Heart left ventricle (tissue), 16 donors: Measurements from ENCODE around the gene ABCB9. TPM values are rescaled to one million over a fixed set of nuclear protein-coding genes. Genes with fewer than 3 reads are reported as not detected.
A peak's percentile ranks its signal among the peaks of the same experiment; 100 is the strongest.

Experiments
- ATAC-seq, 4 donors: fragments of 200-7000 bp; cut with Tn5 transposase; one replicate each; pipeline ENCODE4 v1.9.1; 2020 to 2022; ENCODE audit warnings: moderate library complexity in 4 of 4, mild to moderate bottlenecking in 3 of 4, moderate number of reproducible peaks in 1 of 4
- DNase-seq, 5 donors: peaks; one replicate each; pipeline ENCODE4 v3.0.0-alpha.2; 2020
- H3K27ac ChIP-seq, 12 donors: fragments of 200-600 bp; sonication (generic) in 4 of 12; one replicate each; pipeline versions ENCODE4 v1.5.0 to v1.8.0; 2016 to 2022; ENCODE audit warnings: mild to moderate bottlenecking in 2 of 12
- H3K27me3 ChIP-seq, 9 donors: fragments of 200-600 bp; sonication (generic) in 2 of 9; one replicate each; pipeline versions ENCODE4 v1.5.1 to v1.8.0; 2016 to 2022; ENCODE audit warnings: mild to moderate bottlenecking in 3 of 9
- H3K36me3 ChIP-seq, 9 donors: fragments of 200-600 bp; sonication (generic) in 2 of 9; one replicate each; pipeline versions ENCODE4 v1.5.0 to v1.8.0; 2018 to 2022; ENCODE audit warnings: mild to moderate bottlenecking in 2 of 9
- H3K4me1 ChIP-seq, 12 donors: fragments of 200-600 bp; sonication (generic) in 4 of 12; one replicate each; pipeline versions ENCODE4 v1.5.0 to v1.8.0; 2016 to 2022; ENCODE audit warnings: mild to moderate bottlenecking in 3 of 12
- H3K4me3 ChIP-seq, 12 donors: fragments of 200-600 bp; sonication (generic) in 4 of 12; one replicate each; pipeline versions ENCODE4 v1.5.0 to v1.8.0; 2017 to 2022; ENCODE audit warnings: mild to moderate bottlenecking in 9 of 12, moderate library complexity in 4 of 12
- H3K9me3 ChIP-seq, 12 donors: fragments of 200-600 bp; sonication (generic) in 4 of 12; one replicate each; pipeline versions ENCODE4 v1.5.0 to v1.8.0; 2016 to 2022; ENCODE audit warnings: mild to moderate bottlenecking in 1 of 12
- CTCF ChIP-seq, 12 donors: fragments of 200-600 bp; sonication (generic) in 4 of 12; IDR thresholded peaks; one replicate each; pipeline versions ENCODE4 v1.5.0 to v1.8.0; 2018 to 2022; ENCODE audit warnings: antibody characterized with exemption in 12 of 12, mild to moderate bottlenecking in 5 of 12
- POLR2A ChIP-seq, 2 donors: fragments of 450-650 bp; IDR thresholded peaks; one replicate each; pipeline ENCODE4 v1.6.1; 2017; ENCODE audit warnings: antibody characterized with exemption in 2 of 2, mild to moderate bottlenecking in 2 of 2, moderate library complexity in 2 of 2
- WGBS, 4 donors: extraction: QIAGEN DNeasy Blood & Tissue Kit in 2 of 4; methylation state at CpG; one replicate each; pipeline versions ENCODE4 v1.1.5 to v1.1.7; 2013 to 2018; 5-methylcytosine and 5-hydroxymethylcytosine counted together
- intact Hi-C, 10 donors: fragments of 100-400 bp; cut with DNase I; formaldehyde crosslinking; loops; one replicate each; pipeline versions ENCODE4 v1.11.1 to v1.14.2; 2022
- polyA plus RNA-seq, 2 donors: library from polyadenylated mRNA; stranded (reverse); fragments of 200-250 nt; gene quantifications; one replicate each; pipeline ENCODE4 v1.2.3, GENCODE V29; 2013
- total RNA-seq, 9 donors: library from RNA; depleted of rRNA in 2 of 9; stranded (reverse); fragments of >200 nt in 2 of 9; fragmentation: NEBNext Ultra II Directional in 3 of 9; extraction: Animal tissue kit (Norgen Biotek cat#: 25700) in 3 of 9; gene quantifications; one replicate each; pipeline versions ENCODE4 v1.1.0 to v1.2.4, GENCODE V29; 2016 to 2023
- donor health status: ischemic (EF 13 %, LVEDD 7.1; RV severe dilation, severe dysfunction).
- donor health status: healthy with polysubstance abuse.
- donor health status: DM: no; HTN: yes; CAD: no.
- donor health status: DM: no; HTN: no; CAD: no.
- donor health status: ischemic (EF 25% LVEDD 6.9; RV normal size, moderate dysfunction).
- donor health status: ischemic (EF 25% LVEDD 5.7; RV mildly dilated, moderate dysfunction).
- donor health status: healthy.
- donor health status: DM: yes; HTN: yes; CAD: no.
- donor health status: ischemic (EF 35%, LVEDD 5.7; RV mildly dilated, moderate dysfunction).
- donor health status: nonischemic (EF 11% LVEDD 7.7; RV severe dilation, severe dysfunction).
- donor health status: DM: yes; HTN: yes; CAD: no.
- donor health status: PGD.
- donor health status: ischemic (EF 29% LVEDD 5.4; RV normal size, mild dysfunction).
- donor health status: nonischemic (EF 23%, LVEDD 6.1; RV moderate dilation, normal function).

ABCB9 gene
- total and polyA plus RNA-seq, 11 donors, result 3.1 to 8.6 (median 4.6) TPM

- H3K27ac ChIP-seq, result peak overlapping the region in 8 of 12 donors; percentile 0 to 40 (median 26)
- H3K9me3 ChIP-seq, result no peaks in the 10 kb centered on the region
- no peak for ATAC-seq
- no peak for DNase-seq
- intact Hi-C loops, result no loop called here
- no peaks in the 10 kb centered on the region for H3K36me3 ChIP-seq
- H3K27me3 ChIP-seq, result no peaks in the 10 kb centered on the region
- no peak overlapping the region for H3K4me3 ChIP-seq
- H3K4me1 ChIP-seq, result peaks cover 14 to 92% (median 67%) of the 10 kb centered on the region in 12 donors
- 52 to 64% (median 58%) methylated on average over 6 of the region's 6 CpGs for WGBS, 4 donors
- TF ChIP-seq POLR2A (IDR thresholded peaks at IDR 0.05), result no peak
- TF ChIP-seq CTCF (IDR thresholded peaks at IDR 0.05), result no peak
These were observed 82.0 kb downstream of the ABCB9 start for GRCh38 chr12:122884091-122884826.

- no peak for DNase-seq
- intact Hi-C loops, result no loop called here
- TF ChIP-seq CTCF (IDR thresholded peaks at IDR 0.05), result no peak
- no peak for TF ChIP-seq POLR2A (IDR thresholded peaks at IDR 0.05)
- no peak for ATAC-seq
- Histone ChIP-seq H3K36me3 (no peaks in the 10 kb centered on the region), H3K27me3 (no peaks in the 10 kb centered on the region), H3K4me3 (no peak overlapping the region), H3K9me3 (no peaks in the 10 kb centered on the region), H3K27ac (peak overlapping the region in 1 of 12 donors; percentile 8), H3K4me1 (peaks cover 14 to 91% (median 62%) of the 10 kb centered on the region in 12 donors)
- WGBS, 4 donors, result 70 to 80% (median 72%) methylated on average over 11 of the region's 11 CpGs
These were observed 83.2 kb downstream of the ABCB9 start for GRCh38 chr12:122882908-122883558.

GRCh38 chr12:122880668-122881067 lies 85.6 kb downstream of the ABCB9 start:
- Histone ChIP-seq H3K27me3 (no peaks in the 10 kb centered on the region), H3K36me3 (peaks cover 0 to 9% (median 0%) of the 10 kb centered on the region in 9 donors), H3K4me1 (peaks cover 14 to 94% (median 68%) of the 10 kb centered on the region in 12 donors), H3K27ac (peak overlapping the region in 2 of 12 donors; percentile 0 to 2), H3K9me3 (no peaks in the 10 kb centered on the region), H3K4me3 (no peak overlapping the region)
- ATAC-seq (peak in 3 of 4 donors; percentile 65 to 75 (median 69)), DNase-seq (no peak)
- intact Hi-C loops, result no loop called here
- 47 to 51% (median 51%) methylated on average over 8 of the region's 8 CpGs for WGBS, 4 donors
- TF ChIP-seq CTCF (IDR thresholded peaks at IDR 0.05) (peak in 10 of 12 donors; percentile 9 to 48 (median 24)), POLR2A (IDR thresholded peaks at IDR 0.05) (no peak)

- H3K27ac ChIP-seq, result peak overlapping the region in 2 of 12 donors; percentile 0 to 2
- H3K4me1 ChIP-seq, result peaks cover 14 to 97% (median 71%) of the 10 kb centered on the region in 12 donors
- intact Hi-C loops, result no loop called here
- TF ChIP-seq POLR2A (IDR thresholded peaks at IDR 0.05), result no peak
- TF ChIP-seq CTCF (IDR thresholded peaks at IDR 0.05), result no peak
- 47 to 53% (median 49%) methylated on average over 10 of the region's 10 CpGs for whole genome bisulfite sequencing, 4 donors
- peaks cover 0 to 9% (median 0%) of the 10 kb centered on the region in 9 donors for H3K36me3 ChIP-seq
- H3K27me3 ChIP-seq, result no peaks in the 10 kb centered on the region
- H3K9me3 ChIP-seq, result no peaks in the 10 kb centered on the region
- DNase-seq, result no peak
- no peak overlapping the region for H3K4me3 ChIP-seq
- ATAC-seq, result peak in 2 of 4 donors; percentile 9 to 13
These were observed 86.1 kb downstream of the ABCB9 start for GRCh38 chr12:122880155-122880667.
